HG03558 (cell line): ENCODE data around the gene COMMD3.
"Not testable (repeated sequence)": the region's sequence is repeated elsewhere in the genome, so short reads cannot be mapped to it uniquely, and the experiment has no call there.

ENCODE experiments used
- ATAC-seq: cut with Tn5 transposase; IDR thresholded peaks from one replicate; pipeline ENCODE4 v1.9.1; 2021; ENCODE audit warnings: moderate number of reproducible peaks; ENCODE audit not compliant: unreplicated experiment; ENCODE audit errors: extremely low read depth

Gene COMMD3

DNA sequence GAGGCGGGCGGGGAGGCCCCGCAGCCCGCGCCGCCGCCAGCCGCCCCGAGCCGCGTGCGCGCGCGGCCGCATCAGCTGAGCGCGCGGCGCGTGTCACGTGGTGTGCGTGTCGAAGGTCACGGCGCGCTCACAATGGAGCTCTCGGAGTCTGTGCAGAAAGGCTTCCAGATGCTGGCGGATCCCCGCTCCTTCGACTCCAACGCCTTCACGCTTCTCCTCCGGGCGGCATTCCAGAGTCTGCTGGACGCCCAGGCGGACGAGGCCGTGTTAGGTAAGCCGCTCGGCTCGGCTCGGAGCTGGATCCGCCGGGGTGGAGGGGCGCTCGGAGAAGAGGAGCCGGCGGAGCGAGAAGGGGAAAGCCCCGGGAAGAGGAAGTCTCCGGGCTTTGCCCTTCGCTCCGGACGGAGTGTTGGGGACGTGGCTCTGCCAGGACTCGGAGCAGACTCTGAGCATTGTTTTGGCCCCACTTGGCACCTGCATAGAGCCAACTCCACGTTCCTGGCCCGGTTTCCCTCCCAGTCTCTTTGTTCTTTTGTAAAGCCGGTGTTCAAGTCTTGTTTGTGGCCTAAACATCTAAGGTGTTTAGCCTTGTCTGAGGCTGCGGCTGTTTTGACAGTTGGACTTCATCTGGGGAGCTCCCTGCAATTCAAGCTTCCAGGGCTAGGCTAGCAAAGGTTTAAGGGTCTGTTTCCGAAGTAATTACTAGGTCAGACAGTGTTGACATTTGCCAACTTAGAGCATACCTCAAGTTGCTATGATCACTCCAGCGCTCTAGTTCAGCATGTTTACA, at the start of gene COMMD3:
Gene COMMD3, plus strand, starts transcription at position 103 of the 790 bp plus-strand sequence. Its CDS starts 30 bp downstream, at position 133.
- peak; percentile 36 for ATAC-seq

DNA sequence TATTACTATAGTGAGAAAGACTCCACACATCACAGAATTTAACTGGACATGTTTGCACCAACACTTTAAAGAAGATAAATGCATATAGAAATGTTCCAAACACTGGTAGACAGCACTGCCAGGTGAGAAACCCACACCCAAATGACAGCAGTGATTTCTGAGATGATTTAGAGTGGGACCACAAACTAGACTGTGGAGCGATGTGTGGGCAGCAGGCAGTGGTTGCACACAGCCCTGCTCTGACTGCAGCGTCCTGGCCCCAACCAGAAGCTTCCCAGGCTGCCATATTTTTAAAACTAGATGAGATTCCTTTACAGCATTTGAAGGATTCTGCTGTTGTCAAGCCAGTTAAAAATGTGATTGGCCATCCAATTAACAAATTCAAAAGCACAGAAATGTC, 47.7 kb upstream of the COMMD3 start:
- ATAC-seq: no peak

DNA sequence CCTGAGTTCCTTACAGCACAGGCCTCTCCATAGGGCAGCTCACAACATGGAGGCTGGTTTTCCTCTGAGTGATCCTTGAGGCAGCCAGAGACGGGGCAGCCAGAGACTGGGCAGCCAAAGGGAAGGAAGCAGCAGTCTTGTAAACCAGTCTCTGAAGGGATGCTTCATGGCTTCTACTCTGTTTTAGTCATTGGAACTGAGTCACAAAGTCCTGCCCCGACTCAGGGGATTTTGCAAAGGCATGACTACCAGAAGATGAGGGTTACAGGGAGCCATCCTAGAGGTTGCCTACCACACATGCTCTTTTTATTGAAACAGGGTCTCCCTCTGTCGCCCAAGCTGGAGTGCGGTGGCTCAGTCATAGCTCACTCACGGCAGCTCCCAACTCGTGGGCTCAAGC, 44.4 kb upstream of the COMMD3 start:
- ATAC-seq: no peak

GRCh38 chr10:22278441-22278782, 37.8 kb upstream of the COMMD3 start:
- no peak for ATAC-seq

DNA sequence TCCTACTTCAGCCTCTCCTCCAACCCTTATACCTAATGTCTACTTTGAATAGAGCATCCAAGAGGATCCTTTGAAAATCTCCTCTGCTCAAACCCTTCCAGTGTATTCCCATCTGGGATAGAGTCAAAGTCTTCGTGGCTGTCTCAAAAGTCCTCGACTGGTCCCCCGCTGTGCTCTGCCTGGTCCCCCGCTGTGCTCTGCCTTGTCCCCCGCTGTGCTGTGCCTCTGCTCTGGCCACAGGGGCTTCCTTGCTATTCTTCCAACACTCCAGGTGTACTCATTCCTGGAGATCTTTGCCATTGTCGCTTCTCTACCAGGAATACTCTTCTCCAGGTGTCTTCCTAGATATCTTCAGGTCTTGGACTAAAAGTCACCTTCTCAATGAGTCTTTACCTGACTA, 36.1 kb upstream of the COMMD3 start:
- ATAC-seq: no peak

- ATAC-seq: no peak
These were observed 31.1 kb upstream of the COMMD3 start for GRCh38 chr10:22285130-22285529.

- no peak for ATAC-seq
These were observed 22.3 kb upstream of the COMMD3 start for GRCh38 chr10:22293747-22294404.

DNA sequence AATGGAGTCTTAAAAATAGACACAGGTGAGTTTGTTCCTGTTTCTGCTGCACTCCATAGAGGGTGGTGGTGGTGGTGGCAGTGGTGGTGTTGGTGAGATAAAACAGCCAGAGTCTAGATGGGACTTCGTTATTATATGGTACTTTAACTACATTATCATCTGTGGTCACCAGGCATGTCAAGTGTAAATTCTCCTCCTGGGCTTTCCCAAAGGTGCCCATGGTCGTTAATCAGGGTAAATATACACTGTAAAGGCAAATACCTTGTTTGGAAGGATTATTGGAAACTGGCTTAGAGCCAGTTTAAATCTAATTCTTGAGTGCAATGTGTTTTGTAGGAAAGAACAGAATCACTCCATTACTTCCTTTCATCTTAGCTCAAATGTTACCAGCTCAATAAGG, 21.5 kb upstream of the COMMD3 start:
- no peak for ATAC-seq

DNA sequence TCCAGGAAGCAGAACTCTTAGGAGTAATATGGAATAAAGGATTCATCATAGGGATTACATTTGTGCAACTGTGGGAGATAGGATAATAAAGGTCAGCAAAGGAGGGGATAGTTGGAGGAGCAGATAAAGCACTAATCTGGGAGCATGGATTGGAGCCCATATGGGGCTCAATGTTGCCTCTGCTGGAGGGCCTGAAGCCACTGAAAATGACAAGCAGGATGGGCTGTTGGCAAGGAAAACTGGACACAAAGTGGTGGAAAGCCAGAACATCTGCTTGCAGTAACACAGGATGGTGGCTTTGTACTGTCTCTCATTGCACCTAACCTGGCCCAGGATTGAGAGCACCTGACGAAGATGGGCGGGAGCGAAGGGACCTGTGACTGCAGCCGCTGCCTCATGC, 15.0 kb upstream of the COMMD3 start:
- ATAC-seq: no peak

DNA sequence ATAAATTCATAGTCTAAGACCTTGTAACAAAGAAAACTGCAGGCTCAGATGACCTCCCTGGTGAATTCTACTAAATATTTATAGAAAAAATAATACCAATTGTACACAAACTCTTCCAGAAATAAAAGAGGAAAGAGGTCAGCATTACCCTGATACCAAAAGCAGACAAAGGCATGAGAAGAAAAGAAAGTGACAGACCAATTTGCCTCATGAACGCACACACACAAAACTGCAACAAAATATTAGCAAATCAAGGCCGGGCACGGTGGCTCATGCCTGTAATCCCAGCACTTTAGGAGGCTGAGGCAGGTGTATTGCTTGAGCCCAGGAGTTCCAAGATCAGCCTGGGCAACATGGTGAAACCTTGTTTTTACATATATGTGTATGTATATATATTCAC, 12.7 kb upstream of the COMMD3 start:
- ATAC-seq: no peak

- no peak for ATAC-seq
These were observed 10.5 kb upstream of the COMMD3 start for GRCh38 chr10:22305721-22306120.

GRCh38 chr10:22308390-22308789, 7.8 kb upstream of the COMMD3 start:
- ATAC-seq: peak; percentile 97

DNA sequence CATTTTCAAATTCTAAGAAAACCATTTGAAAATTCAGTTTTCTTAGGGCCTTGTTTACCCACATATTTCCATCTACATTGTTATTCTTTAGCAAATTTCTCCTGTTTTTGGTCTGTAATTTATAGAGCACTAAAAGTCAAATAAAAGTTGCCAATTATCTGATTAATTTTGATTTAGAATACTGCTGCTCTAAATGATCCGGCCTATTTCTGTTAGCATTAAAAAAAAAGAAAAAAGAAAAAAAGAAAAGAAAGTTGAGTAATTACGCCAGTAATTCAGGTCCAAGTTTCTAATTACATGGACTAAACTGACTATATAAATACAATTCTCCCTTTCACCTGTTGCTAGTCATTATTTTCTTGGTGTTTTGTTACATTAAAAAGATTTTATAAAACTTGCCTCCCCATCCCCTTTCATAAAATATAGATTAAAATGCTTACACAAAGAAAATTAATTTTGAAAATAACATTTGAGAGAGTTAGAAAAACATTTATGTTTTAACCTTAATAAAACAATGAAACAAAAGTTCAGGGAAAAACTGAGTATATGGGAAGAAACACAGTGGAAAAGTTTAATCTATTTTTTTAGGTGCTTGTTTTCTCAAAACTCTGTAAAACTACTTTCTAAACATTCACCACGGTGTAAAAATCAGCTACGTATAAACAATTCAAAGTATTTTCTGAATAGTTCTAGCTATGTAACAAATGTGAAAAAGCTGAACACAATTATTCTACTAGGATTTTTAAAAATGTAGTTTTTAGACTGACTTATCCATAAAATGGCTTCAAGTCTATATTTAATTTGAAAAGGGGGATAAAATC, 6.8 kb upstream of the COMMD3 start:
- ATAC-seq: no peak

GRCh38 chr10:22310012-22310411, 6.2 kb upstream of the COMMD3 start:
- not testable (repeated sequence) for ATAC-seq

DNA sequence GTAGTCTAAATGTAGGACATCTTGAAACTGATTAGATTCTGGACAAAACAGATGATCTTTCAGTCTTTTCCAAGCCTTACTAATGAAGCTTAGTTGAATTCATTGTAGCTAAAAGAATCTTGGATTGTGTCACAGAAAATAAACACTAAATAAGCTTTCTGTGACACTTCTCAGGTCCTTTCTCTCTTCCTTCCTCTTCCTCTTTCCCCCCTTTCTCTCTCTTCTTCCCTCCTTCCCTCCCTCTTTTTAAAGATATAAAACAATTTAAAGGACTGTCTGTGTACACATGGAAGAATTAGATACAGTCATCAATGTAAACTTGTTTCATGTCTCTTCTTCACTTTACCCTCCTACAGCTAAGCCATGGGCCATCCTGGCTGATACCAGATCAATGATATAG, 5.3 kb upstream of the COMMD3 start:
- no peak for ATAC-seq

DNA sequence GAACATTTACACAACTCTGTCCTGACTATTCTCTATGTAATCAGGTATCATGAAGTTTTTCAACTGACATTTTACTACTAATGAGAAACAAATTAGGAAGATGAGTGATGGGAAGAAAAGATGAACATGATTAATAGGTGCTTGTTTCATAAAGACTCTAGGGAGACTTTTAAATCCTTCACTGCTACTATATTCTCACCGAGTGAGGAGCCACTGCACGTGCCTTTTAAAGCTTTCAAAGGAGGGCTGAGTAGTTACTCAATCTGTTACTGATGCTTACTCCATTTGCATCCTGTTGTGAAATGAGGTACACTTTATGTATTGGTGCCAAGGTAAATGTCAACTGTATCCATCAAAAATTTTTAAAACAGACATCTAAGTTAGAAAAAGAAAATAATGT, 1.3 kb upstream of the COMMD3 start:
- ATAC-seq: no peak

- peak; percentile 16 for ATAC-seq
These were observed 518 bp upstream of the COMMD3 start for GRCh38 chr10:22315455-22316285.

DNA sequence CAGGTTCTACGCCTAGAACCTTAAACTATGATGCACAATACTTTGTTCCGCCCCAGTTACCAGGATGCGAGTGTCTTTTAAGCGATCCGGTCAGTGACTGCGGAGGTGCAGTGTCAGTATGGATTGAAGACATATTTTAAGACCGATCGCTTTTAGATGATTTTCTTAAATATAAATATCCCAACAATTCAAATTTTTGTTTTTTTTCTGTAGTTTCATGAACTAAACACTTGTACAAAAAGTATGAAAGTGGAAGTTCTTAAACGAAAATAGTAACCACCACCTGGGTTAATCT, 835 bp downstream of the COMMD3 start:
- ATAC-seq: peak; percentile 1

GRCh38 chr10:22317771-22318565, 1.8 kb downstream of the COMMD3 start:
- ATAC-seq: no peak

- ATAC-seq: no peak
These were observed 2.6 kb downstream of the COMMD3 start for GRCh38 chr10:22318772-22319171.
